HFFc6 (cell line): ENCODE measurements around the gene MAST3. TPM values are rescaled to one million over a fixed set of nuclear protein-coding genes. Genes with fewer than 3 reads are reported as not detected.

Source experiments
- DNase-seq: peaks from one replicate; pipeline ENCODE4 v3.0.0-alpha.2; 2018
- H3K27ac Mint-ChIP-seq: 2 replicates; pipeline ENCODE4 v1.8.0; 2020; ENCODE audit warnings: mild to moderate bottlenecking, mixed read lengths
- H3K27me3 Mint-ChIP-seq: 2 replicates; pipeline ENCODE4 v1.8.0; 2021; ENCODE audit warnings: mild to moderate bottlenecking, moderate library complexity, mixed read lengths; ENCODE audit not compliant: insufficient read depth
- H3K36me3 Mint-ChIP-seq: 2 replicates; pipeline ENCODE4 v1.8.0; 2021; ENCODE audit warnings: low read depth, mixed read lengths
- H3K4me1 Mint-ChIP-seq: 2 replicates; pipeline ENCODE4 v1.8.0; 2020; ENCODE audit warnings: low read depth, mixed read lengths
- H3K4me3 Mint-ChIP-seq: 2 replicates; pipeline ENCODE4 v1.8.0; 2020; ENCODE audit warnings: mild to moderate bottlenecking, moderate library complexity, mixed read lengths
- H3K9me3 Mint-ChIP-seq: 2 replicates; pipeline ENCODE4 v1.8.0; 2020; ENCODE audit warnings: mild to moderate bottlenecking, mixed read lengths
- CTCF ChIP-seq: fragments of 200-600 bp; sonication (generic); IDR thresholded peaks from 2 replicates; pipeline ENCODE4 v1.5.0; 2021; ENCODE audit warnings: antibody characterized with exemption, mild to moderate bottlenecking
- total RNA-seq, 6 experiments: library from RNA; stranded (reverse); fragmentation: NEBNext Ultra II Directional; extraction: Animal tissue kit (Norgen Biotek cat#: 25700); gene quantifications; 2 replicates in 1 of 6; 3 replicates in 5 of 6; pipeline ENCODE4 v1.2.3, GENCODE V29; 2021

Gene MAST3
- total RNA-seq, 6 experiments from 2014 or later, result 12.2 to 17.4 (median 13.2) TPM

GRCh38 chr19:18194181-18194530 lies 96.6 kb downstream of the MAST3 start:
- Mint-ChIP-seq H3K36me3 (no peaks in the 10 kb centered on the region), H3K4me3 (peak overlapping the region; percentile 98), H3K27me3 (peaks cover 10% of the 10 kb centered on the region), H3K4me1 (peaks cover 18% of the 10 kb centered on the region), H3K27ac (peak overlapping the region; percentile 97), H3K9me3 (no peaks in the 10 kb centered on the region)
- DNase-seq, result no peak
- no peak for TF ChIP-seq CTCF

- H3K9me3 Mint-ChIP-seq, result no peaks in the 10 kb centered on the region
- H3K4me3 Mint-ChIP-seq, result peak overlapping the region; percentile 98; the same call in 1 of the 2 replicates
- H3K27ac Mint-ChIP-seq, result no peak overlapping the region; the same call in 1 of the 2 replicates
These were observed 97.1 kb downstream of the MAST3 start for GRCh38 chr19:18194554-18195238.

GRCh38 chr19:18196511-18196845 lies 98.9 kb downstream of the MAST3 start:
- H3K27ac Mint-ChIP-seq, result no peak overlapping the region
- H3K36me3 Mint-ChIP-seq, result no peaks in the 10 kb centered on the region
- H3K4me3 Mint-ChIP-seq, result no peak overlapping the region
- no peak for DNase-seq
- H3K27me3 Mint-ChIP-seq, result peaks cover 12% of the 10 kb centered on the region
- peaks cover 18% of the 10 kb centered on the region for H3K4me1 Mint-ChIP-seq
- TF ChIP-seq CTCF, result no peak
- no peaks in the 10 kb centered on the region for H3K9me3 Mint-ChIP-seq

More at GRCh38 chr19:18194554-18195238, 97.1 kb downstream of the MAST3 start:
- TF ChIP-seq CTCF, result no peak
- H3K36me3 Mint-ChIP-seq, result no peaks in the 10 kb centered on the region
- H3K4me1 Mint-ChIP-seq, result peaks cover 18% of the 10 kb centered on the region
- no peak for DNase-seq
- H3K27me3 Mint-ChIP-seq, result peaks cover 10% of the 10 kb centered on the region

GRCh38 chr19:18197306-18197705 lies 99.7 kb downstream of the MAST3 start:
- H3K27me3 Mint-ChIP-seq, result peaks cover 14% of the 10 kb centered on the region
- no peak for DNase-seq
- H3K27ac Mint-ChIP-seq, result no peak overlapping the region
- peaks cover 7% of the 10 kb centered on the region; the same call in 1 of the 2 replicates for H3K36me3 Mint-ChIP-seq
- no peaks in the 10 kb centered on the region for H3K9me3 Mint-ChIP-seq
- no peak for TF ChIP-seq CTCF
- no peak overlapping the region for H3K4me3 Mint-ChIP-seq
- H3K4me1 Mint-ChIP-seq, result peaks cover 12% of the 10 kb centered on the region

GRCh38 chr19:18197941-18198340 lies 100.4 kb downstream of the MAST3 start:
- no peak for TF ChIP-seq CTCF
- no peaks in the 10 kb centered on the region for H3K9me3 Mint-ChIP-seq
- H3K36me3 Mint-ChIP-seq, result peaks cover 9% of the 10 kb centered on the region; the same call in 1 of the 2 replicates
- H3K27me3 Mint-ChIP-seq, result peaks cover 11% of the 10 kb centered on the region
- no peak for DNase-seq
- H3K4me1 Mint-ChIP-seq, result peaks cover 15% of the 10 kb centered on the region
- H3K27ac Mint-ChIP-seq, result peak overlapping the region; percentile 20; the same call in 1 of the 2 replicates
- H3K4me3 Mint-ChIP-seq, result no peak overlapping the region
